HPDE6-E6E7 (cell line): ENCODE data around the gene KCNK18.

Experiments used
- DNase-seq: peaks from one replicate; pipeline ENCODE4 v3.0.0; 2011; ENCODE audit warnings: missing footprints; ENCODE audit errors: extremely low spot score

The KCNK18 gene

GRCh38 chr10:117250411-117250810 is 53.1 kb downstream of the KCNK18 start:
- DNase-seq, result no peak

- DNase-seq, result no peak
Measured at GRCh38 chr10:117253908-117254307, 56.6 kb downstream of the KCNK18 start.

GRCh38 chr10:117254338-117254737 is 57.0 kb downstream of the KCNK18 start:
- no peak for DNase-seq

- no peak for DNase-seq
Measured at GRCh38 chr10:117254774-117255735, 57.8 kb downstream of the KCNK18 start.

- DNase-seq, result no peak
Measured at GRCh38 chr10:117255835-117256460, 58.7 kb downstream of the KCNK18 start.

GRCh38 chr10:117256910-117257309 is 59.6 kb downstream of the KCNK18 start:
- DNase-seq, result no peak

GRCh38 chr10:117257721-117258120 is 60.4 kb downstream of the KCNK18 start:
- DNase-seq, result no peak

- DNase-seq, result no peak
Measured at GRCh38 chr10:117259279-117259678, 62.0 kb downstream of the KCNK18 start.
